GM19328 (cell line): Measurements from ENCODE around the gene PXDC1.

Experiments used
- ATAC-seq: cut with Tn5 transposase; IDR thresholded peaks from one replicate; pipeline ENCODE4 v1.9.1; 2021; ENCODE audit warnings: mild to moderate bottlenecking, moderate library complexity; ENCODE audit not compliant: unreplicated experiment

Gene PXDC1

GRCh38 chr6:3751077-3751729 is at the start of gene PXDC1:
PXDC1 (minus strand) TSS chr6:3751713; CDS start chr6:3751531, 182 bp downstream.
- peak; percentile 11 for ATAC-seq

GRCh38 chr6:3800850-3801591 is 49.5 kb upstream of the PXDC1 start:
- ATAC-seq, result no peak

- ATAC-seq, result no peak
Observed at GRCh38 chr6:3799719-3800118, 48.2 kb upstream of the PXDC1 start.

GRCh38 chr6:3798055-3798919 is 46.8 kb upstream of the PXDC1 start:
- no peak for ATAC-seq

GRCh38 chr6:3797231-3798054 is 45.9 kb upstream of the PXDC1 start:
- ATAC-seq, result no peak

GRCh38 chr6:3796719-3797041 is 45.2 kb upstream of the PXDC1 start:
- ATAC-seq, result no peak

- no peak for ATAC-seq
Observed at GRCh38 chr6:3795836-3796718, 44.6 kb upstream of the PXDC1 start.

- peak; percentile 57 for ATAC-seq
Observed at GRCh38 chr6:3794092-3794491, 42.6 kb upstream of the PXDC1 start.

- peak; percentile 20 for ATAC-seq
Observed at GRCh38 chr6:3793545-3793944, 42.0 kb upstream of the PXDC1 start.

- ATAC-seq, result no peak
Observed at GRCh38 chr6:3791526-3792203, 40.2 kb upstream of the PXDC1 start.

- no peak for ATAC-seq
Observed at GRCh38 chr6:3789896-3790558, 38.5 kb upstream of the PXDC1 start.

- no peak for ATAC-seq
Observed at GRCh38 chr6:3789018-3789895, 37.7 kb upstream of the PXDC1 start.

- no peak for ATAC-seq
Observed at GRCh38 chr6:3788408-3789017, 37.0 kb upstream of the PXDC1 start.

GRCh38 chr6:3786141-3786540 is 34.6 kb upstream of the PXDC1 start:
- no peak for ATAC-seq

GRCh38 chr6:3785745-3786098 is 34.2 kb upstream of the PXDC1 start:
- ATAC-seq, result no peak

GRCh38 chr6:3784885-3785744 is 33.6 kb upstream of the PXDC1 start:
- no peak for ATAC-seq

- ATAC-seq, result no peak
Observed at GRCh38 chr6:3784423-3784822, 32.9 kb upstream of the PXDC1 start.
